ENCODE measurements around the gene MTFR1L. TPM values are rescaled to one million over a fixed set of nuclear protein-coding genes. Genes with fewer than 3 reads are reported as not detected.

MTFR1L gene
- total RNA-seq, 2 donors from 2014 or later = 154 to 303 TPM

GRCh38 chr1:25880518-25880917, 60.8 kb downstream of the MTFR1L start:
- no peaks in the 10 kb centered on the region for H3K27me3 ChIP-seq
- no peak for DNase-seq (ENCODE audit: low spot score)
- H3K9me3 ChIP-seq = no peaks in the 10 kb centered on the region
- TF ChIP-seq CTCF (IDR thresholded peaks at IDR 0.05) = no peak
- H3K27ac ChIP-seq = no peak overlapping the region
- no peak overlapping the region for H3K4me3 ChIP-seq
- H3K36me3 ChIP-seq = no peaks in the 10 kb centered on the region
- peaks cover 0 to 5% of the 10 kb centered on the region in 2 donors for H3K4me1 ChIP-seq

GRCh38 chr1:25881266-25881665, 61.5 kb downstream of the MTFR1L start:
- no peaks in the 10 kb centered on the region for H3K27me3 ChIP-seq
- no peak for DNase-seq (ENCODE audit: low spot score)
- H3K4me1 ChIP-seq = peaks cover 0 to under 1% of the 10 kb centered on the region in 2 donors
- no peak overlapping the region for H3K27ac ChIP-seq
- H3K4me3 ChIP-seq = no peak overlapping the region
- H3K9me3 ChIP-seq = no peaks in the 10 kb centered on the region
- no peak for TF ChIP-seq CTCF (IDR thresholded peaks at IDR 0.05)
- H3K36me3 ChIP-seq = no peaks in the 10 kb centered on the region

Other genes starting within 250 kb of the MTFR1L start
- 10 to 100 TPM in 1 of 2 donors, 1 to 10 TPM in 1; 9.4 to 13.6 TPM for gene MAN1C1, start 203.2 kb upstream of the MTFR1L start, total RNA-seq
- 10 to 100 TPM; 31.7 to 34.2 TPM for gene SELENON, start 19.8 kb upstream of the MTFR1L start, total RNA-seq
- gene AUNIP, start 39.5 kb downstream of the MTFR1L start, total RNA-seq = not detected
- gene PAQR7, start 55.8 kb downstream of the MTFR1L start, total RNA-seq = 1 to 10 TPM in 1 of 2 donors, under 1 TPM in 1; 0.85 to 2.9 TPM
- gene STMN1, start 86.5 kb downstream of the MTFR1L start, total RNA-seq = 10 to 100 TPM; 13.4 to 21.0 TPM
- gene PAFAH2, start 178.1 kb downstream of the MTFR1L start, total RNA-seq = 1 to 10 TPM; 4.3 to 5.5 TPM
- gene EXTL1, start 201.8 kb downstream of the MTFR1L start, total RNA-seq = 1 to 10 TPM in 1 of 2 donors, under 1 TPM in 1; 0.79 to 1.4 TPM
- under 1 TPM; 0.22 to 0.63 TPM for gene SLC30A2, start 226.2 kb downstream of the MTFR1L start, total RNA-seq
- gene TRIM63, start 247.7 kb downstream of the MTFR1L start, total RNA-seq = 100 to 1,000 TPM; 118 to 151 TPM

All from right atrium auricular region (tissue), 2 donors.